ENCODE data around the gene INPP5A.

DNA sequence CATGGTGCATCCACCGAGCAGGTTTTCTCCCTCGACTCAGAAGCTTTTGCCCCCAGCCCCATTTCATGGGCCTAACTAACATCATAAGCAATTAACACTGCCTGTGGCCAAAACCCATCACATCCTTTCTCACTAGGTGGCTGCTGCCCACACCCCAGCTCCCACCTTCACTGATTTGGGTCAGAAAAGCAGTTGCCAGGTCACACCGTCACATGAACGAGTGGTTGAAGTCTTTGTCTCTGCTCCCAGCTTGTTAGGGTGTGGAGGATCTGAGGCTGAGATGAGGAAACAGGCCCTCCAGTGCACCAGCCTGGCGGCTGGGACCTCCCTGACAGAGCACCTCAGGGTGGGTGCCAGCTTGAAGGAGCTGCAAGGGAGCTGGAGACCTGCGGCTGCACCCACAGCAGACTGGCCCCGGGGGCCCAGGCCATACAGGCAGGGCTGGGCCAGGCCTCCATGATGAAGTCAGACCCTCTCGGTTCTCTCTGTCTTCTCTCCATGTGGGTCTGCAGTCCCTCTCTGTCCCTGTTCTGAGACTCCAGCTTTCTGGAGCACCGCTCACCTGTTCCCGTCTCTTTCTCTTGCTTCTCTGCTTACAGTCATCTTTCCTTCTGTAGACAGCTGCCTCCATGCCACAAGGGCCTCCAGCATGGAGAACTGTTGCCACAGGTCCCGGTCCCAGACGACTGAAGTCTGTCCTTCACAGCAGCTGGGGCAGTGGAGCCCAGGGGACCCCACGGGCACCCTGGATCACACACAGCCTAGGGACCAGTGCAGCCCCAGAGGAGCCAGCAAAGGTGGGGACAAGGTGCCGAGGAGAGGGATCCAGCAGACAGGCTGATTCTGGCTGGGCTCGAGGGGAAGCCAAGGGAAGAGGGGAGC lies 13.8 kb upstream of the INPP5A start:
- TF ChIP-seq EZH2phosphoT487 (IDR thresholded peaks at IDR 0.05) = no peak
- TF ChIP-seq, protein P1, sequence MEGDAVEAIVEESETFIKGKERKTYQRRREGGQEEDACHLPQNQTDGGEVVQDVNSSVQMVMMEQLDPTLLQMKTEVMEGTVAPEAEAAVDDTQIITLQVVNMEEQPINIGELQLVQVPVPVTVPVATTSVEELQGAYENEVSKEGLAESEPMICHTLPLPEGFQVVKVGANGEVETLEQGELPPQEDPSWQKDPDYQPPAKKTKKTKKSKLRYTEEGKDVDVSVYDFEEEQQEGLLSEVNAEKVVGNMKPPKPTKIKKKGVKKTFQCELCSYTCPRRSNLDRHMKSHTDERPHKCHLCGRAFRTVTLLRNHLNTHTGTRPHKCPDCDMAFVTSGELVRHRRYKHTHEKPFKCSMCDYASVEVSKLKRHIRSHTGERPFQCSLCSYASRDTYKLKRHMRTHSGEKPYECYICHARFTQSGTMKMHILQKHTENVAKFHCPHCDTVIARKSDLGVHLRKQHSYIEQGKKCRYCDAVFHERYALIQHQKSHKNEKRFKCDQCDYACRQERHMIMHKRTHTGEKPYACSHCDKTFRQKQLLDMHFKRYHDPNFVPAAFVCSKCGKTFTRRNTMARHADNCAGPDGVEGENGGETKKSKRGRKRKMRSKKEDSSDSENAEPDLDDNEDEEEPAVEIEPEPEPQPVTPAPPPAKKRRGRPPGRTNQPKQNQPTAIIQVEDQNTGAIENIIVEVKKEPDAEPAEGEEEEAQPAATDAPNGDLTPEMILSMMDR (IDR thresholded peaks at IDR 0.05) = no peak
- TF ChIP-seq EZH2 (IDR thresholded peaks at IDR 0.05) = no peak
